Activated T-helper 17 cell treated with anti-CD3 and anti-CD28 coated beads, Interleukin-2, amount 50 U/mL, for 72 hours (primary cell): ENCODE results near the gene TOMT. TPM values are rescaled to one million over a fixed set of nuclear protein-coding genes. Genes with fewer than 3 reads are reported as not detected.
A peak's percentile ranks its signal among the peaks of the same experiment; 100 is the strongest.

Experiments used
- ATAC-seq: fragments of 150-1000 bp; cut with Tn5 transposase; replicated peaks from 2 replicates; pipeline ENCODE4 v1.10.0; 2021; ENCODE audit warnings: mild to moderate bottlenecking, moderate library complexity
- H3K27ac Mint-ChIP-seq: one replicate; pipeline ENCODE4 v1.8.0; 2022; ENCODE audit warnings: mixed read lengths
- H3K27me3 Mint-ChIP-seq: one replicate; pipeline ENCODE4 v1.8.0; 2022; ENCODE audit warnings: mixed read lengths
- H3K36me3 Mint-ChIP-seq: one replicate; pipeline ENCODE4 v1.8.0; 2022; ENCODE audit warnings: low read depth, mild to moderate bottlenecking, mixed read lengths
- H3K4me1 Mint-ChIP-seq: one replicate; pipeline ENCODE4 v1.8.0; 2022; ENCODE audit warnings: mixed read lengths
- H3K4me3 Mint-ChIP-seq: one replicate; pipeline ENCODE4 v1.8.0; 2022; ENCODE audit warnings: mild to moderate bottlenecking, mixed read lengths
- H3K9me3 Mint-ChIP-seq: one replicate; pipeline ENCODE4 v1.8.0; 2022; ENCODE audit warnings: mixed read lengths
- total RNA-seq, 2 donors: library from RNA; stranded (reverse); gene quantifications; one replicate each; pipeline ENCODE4 v1.2.3, GENCODE V29; 2022

Gene TOMT
- total RNA-seq, 2 donors from 2014 or later = 0.26 TPM; not detected in 1

- Mint-ChIP-seq H3K27me3 (no peaks in the 10 kb centered on the region), H3K9me3 (no peaks in the 10 kb centered on the region), H3K36me3 (peaks cover 28% of the 10 kb centered on the region), H3K4me3 (peak within 1 kb of the TSS; percentile 88), H3K27ac (peak within 1 kb of the TSS; percentile 97), H3K4me1 (peaks cover 22% of the 10 kb centered on the region)
- ATAC-seq = peak; percentile 96
These were observed 25.2 kb upstream of the TOMT start, which contains the start of the genes LRRC51 and NUMA1 for GRCh38 chr11:72080326-72081183. TSS of gene LRRC51 (plus strand) at chr11:72080850. CDS start at chr11:72089084, 8,234 bp downstream. TSS of gene NUMA1 (minus strand) at chr11:72080542. CDS start at chr11:72035943, 44,599 bp downstream.

- ATAC-seq = no peak
- Mint-ChIP-seq H3K9me3 (no peaks in the 10 kb centered on the region), H3K36me3 (peaks cover 22% of the 10 kb centered on the region), H3K27me3 (no peaks in the 10 kb centered on the region), H3K27ac (peak overlapping the region; percentile 97), H3K4me3 (peak overlapping the region; percentile 88), H3K4me1 (peaks cover 28% of the 10 kb centered on the region)
These were observed 24.5 kb upstream of the TOMT start for GRCh38 chr11:72081184-72081644.

- H3K4me3 Mint-ChIP-seq = peak overlapping the region; percentile 88
- H3K4me1 Mint-ChIP-seq = peaks cover 30% of the 10 kb centered on the region
- no peaks in the 10 kb centered on the region for H3K9me3 Mint-ChIP-seq
- H3K27ac Mint-ChIP-seq = peak overlapping the region; percentile 97
- no peaks in the 10 kb centered on the region for H3K27me3 Mint-ChIP-seq
- H3K36me3 Mint-ChIP-seq = peaks cover 15% of the 10 kb centered on the region
- ATAC-seq = no peak
These were observed 23.8 kb upstream of the TOMT start for GRCh38 chr11:72081821-72082453.

- H3K4me1 Mint-ChIP-seq = peaks cover 33% of the 10 kb centered on the region
- no peaks in the 10 kb centered on the region for H3K27me3 Mint-ChIP-seq
- H3K27ac Mint-ChIP-seq = peak overlapping the region; percentile 13
- H3K4me3 Mint-ChIP-seq = no peak overlapping the region
- no peak for ATAC-seq
- no peaks in the 10 kb centered on the region for H3K9me3 Mint-ChIP-seq
- H3K36me3 Mint-ChIP-seq = peaks cover 22% of the 10 kb centered on the region
These were observed 22.3 kb upstream of the TOMT start for GRCh38 chr11:72083414-72083813.

- Mint-ChIP-seq H3K9me3 (no peaks in the 10 kb centered on the region), H3K36me3 (peaks cover 24% of the 10 kb centered on the region), H3K27me3 (no peaks in the 10 kb centered on the region), H3K4me1 (peaks cover 30% of the 10 kb centered on the region), H3K4me3 (no peak overlapping the region), H3K27ac (no peak overlapping the region)
- ATAC-seq = no peak
These were observed 21.6 kb upstream of the TOMT start for GRCh38 chr11:72084076-72084475.

- Mint-ChIP-seq H3K9me3 (no peaks in the 10 kb centered on the region), H3K4me1 (peaks cover 30% of the 10 kb centered on the region), H3K27ac (peak overlapping the region; percentile 39), H3K4me3 (no peak overlapping the region), H3K27me3 (no peaks in the 10 kb centered on the region), H3K36me3 (peaks cover 31% of the 10 kb centered on the region)
- no peak for ATAC-seq
These were observed 20.8 kb upstream of the TOMT start for GRCh38 chr11:72084965-72085364.

GRCh38 chr11:72085621-72086351 is 19.9 kb upstream of the TOMT start:
- H3K36me3 Mint-ChIP-seq = peaks cover 25% of the 10 kb centered on the region
- peak overlapping the region; percentile 39 for H3K27ac Mint-ChIP-seq
- H3K27me3 Mint-ChIP-seq = no peaks in the 10 kb centered on the region
- H3K4me3 Mint-ChIP-seq = no peak overlapping the region
- no peaks in the 10 kb centered on the region for H3K9me3 Mint-ChIP-seq
- ATAC-seq = peak; percentile 41
- H3K4me1 Mint-ChIP-seq = peaks cover 26% of the 10 kb centered on the region

- Mint-ChIP-seq H3K4me1 (peaks cover 25% of the 10 kb centered on the region), H3K4me3 (no peak overlapping the region), H3K36me3 (peaks cover 25% of the 10 kb centered on the region), H3K9me3 (no peaks in the 10 kb centered on the region), H3K27ac (peak overlapping the region; percentile 55), H3K27me3 (no peaks in the 10 kb centered on the region)
- ATAC-seq = peak; percentile 61
These were observed 17.5 kb upstream of the TOMT start for GRCh38 chr11:72088076-72088808.

- no peaks in the 10 kb centered on the region for H3K9me3 Mint-ChIP-seq
- no peak overlapping the region for H3K4me3 Mint-ChIP-seq
- peak; percentile 82 for ATAC-seq
- H3K36me3 Mint-ChIP-seq = peaks cover 47% of the 10 kb centered on the region
- H3K27ac Mint-ChIP-seq = peak overlapping the region; percentile 70
- H3K4me1 Mint-ChIP-seq = peaks cover 18% of the 10 kb centered on the region
- no peaks in the 10 kb centered on the region for H3K27me3 Mint-ChIP-seq
These were observed 14.4 kb upstream of the TOMT start for GRCh38 chr11:72091292-72091691.

GRCh38 chr11:72098741-72099140 is 7.0 kb upstream of the TOMT start:
- Mint-ChIP-seq H3K27me3 (no peaks in the 10 kb centered on the region), H3K4me1 (peaks cover 35% of the 10 kb centered on the region), H3K4me3 (no peak overlapping the region), H3K27ac (no peak overlapping the region), H3K9me3 (no peaks in the 10 kb centered on the region), H3K36me3 (peaks cover 80% of the 10 kb centered on the region)
- no peak for ATAC-seq

- peaks cover 68% of the 10 kb centered on the region for H3K36me3 Mint-ChIP-seq
- H3K9me3 Mint-ChIP-seq = no peaks in the 10 kb centered on the region
- no peak overlapping the region for H3K4me3 Mint-ChIP-seq
- H3K4me1 Mint-ChIP-seq = peaks cover 41% of the 10 kb centered on the region
- H3K27ac Mint-ChIP-seq = peak overlapping the region; percentile 96
- no peaks in the 10 kb centered on the region for H3K27me3 Mint-ChIP-seq
- ATAC-seq = no peak
These were observed 5.7 kb upstream of the TOMT start for GRCh38 chr11:72100009-72100408.

- no peaks in the 10 kb centered on the region for H3K9me3 Mint-ChIP-seq
- H3K4me3 Mint-ChIP-seq = no peak overlapping the region
- no peak for ATAC-seq
- H3K36me3 Mint-ChIP-seq = peaks cover 63% of the 10 kb centered on the region
- H3K27me3 Mint-ChIP-seq = no peaks in the 10 kb centered on the region
- H3K27ac Mint-ChIP-seq = peak overlapping the region; percentile 96
- peaks cover 41% of the 10 kb centered on the region for H3K4me1 Mint-ChIP-seq
These were observed 5.3 kb upstream of the TOMT start for GRCh38 chr11:72100462-72100861.

- ATAC-seq = no peak
- H3K27ac Mint-ChIP-seq = peak overlapping the region; percentile 96
- peaks cover 56% of the 10 kb centered on the region for H3K36me3 Mint-ChIP-seq
- H3K9me3 Mint-ChIP-seq = no peaks in the 10 kb centered on the region
- peaks cover 41% of the 10 kb centered on the region for H3K4me1 Mint-ChIP-seq
- peak overlapping the region; percentile 92 for H3K4me3 Mint-ChIP-seq
- H3K27me3 Mint-ChIP-seq = no peaks in the 10 kb centered on the region
These were observed 3.6 kb upstream of the TOMT start for GRCh38 chr11:72102162-72102561.

- ATAC-seq = peak; percentile 16
- H3K27ac Mint-ChIP-seq = peak overlapping the region; percentile 96
- peak overlapping the region; percentile 92 for H3K4me3 Mint-ChIP-seq
- H3K9me3 Mint-ChIP-seq = no peaks in the 10 kb centered on the region
- H3K27me3 Mint-ChIP-seq = no peaks in the 10 kb centered on the region
- H3K36me3 Mint-ChIP-seq = peaks cover 56% of the 10 kb centered on the region
- H3K4me1 Mint-ChIP-seq = peaks cover 41% of the 10 kb centered on the region
These were observed 3.1 kb upstream of the TOMT start for GRCh38 chr11:72102631-72102945.
